Spleen (tissue), 11 donors: ENCODE results near the gene ATP8A2. TPM values are rescaled to one million over a fixed set of nuclear protein-coding genes. Genes with fewer than 3 reads are reported as not detected.

Source experiments
- DNase-seq: peaks from one replicate; pipeline ENCODE4 v3.0.0-alpha.2; 2020
- H3K27ac ChIP-seq, 8 donors: fragments of 200-600 bp; sonication (generic) in 7 of 8; 1 replicate in 4 of 8; 2 replicates in 4 of 8; pipeline versions ENCODE4 v1.5.0 to v1.8.0; 2016 to 2021; ENCODE audit warnings: inconsistent platforms in 4 of 8, mild to moderate bottlenecking in 4 of 8, moderate library complexity in 1 of 8
- H3K27me3 ChIP-seq, 7 donors: fragments of 200-600 bp; sonication (generic) in 6 of 7; replicated peaks in 1 of 7; 1 replicate in 4 of 7; 2 replicates in 3 of 7; pipeline versions ENCODE4 v1.5.0 to v1.8.0; 2016 to 2021; ENCODE audit warnings: inconsistent platforms in 3 of 7, mild to moderate bottlenecking in 1 of 7
- H3K36me3 ChIP-seq, 6 donors: fragments of 200-600 bp; sonication (generic) in 5 of 6; 1 replicate in 4 of 6; 2 replicates in 2 of 6; pipeline versions ENCODE4 v1.5.0 to v1.8.0; 2016 to 2021; ENCODE audit warnings: inconsistent platforms in 2 of 6
- H3K4me1 ChIP-seq, 6 donors: fragments of 200-600 bp; sonication (generic) in 5 of 6; 1 replicate in 3 of 6; 2 replicates in 3 of 6; pipeline versions ENCODE4 v1.5.0 to v1.8.0; 2016 to 2021; ENCODE audit warnings: inconsistent platforms in 3 of 6
- H3K4me3 ChIP-seq, 8 donors: fragments of 200-600 bp; sonication (generic) in 7 of 8; 1 replicate in 4 of 8; 2 replicates in 4 of 8; pipeline versions ENCODE4 v1.5.0 to v1.8.0; 2016 to 2021; ENCODE audit warnings: inconsistent platforms in 4 of 8, mild to moderate bottlenecking in 4 of 8, moderate library complexity in 2 of 8
- H3K9me3 ChIP-seq, 8 donors: fragments of 200-600 bp; sonication (generic) in 7 of 8; 1 replicate in 4 of 8; 2 replicates in 4 of 8; pipeline versions ENCODE4 v1.5.0 to v1.8.0; 2016 to 2021; ENCODE audit warnings: inconsistent platforms in 4 of 8
- CTCF ChIP-seq, 11 experiments: fragments of 200-600 bp in 7 of 11; fragments of 450-650 bp in 4 of 11; sonication (generic) in 4 of 11; IDR thresholded peaks in 8 of 11; conservative IDR thresholded peaks in 3 of 11; 1 replicate in 7 of 11; 2 replicates in 4 of 11; pipeline versions ENCODE4 v1.4.0 to v1.8.0; 2016 to 2021; ENCODE audit warnings: antibody characterized with exemption in 11 of 11, inconsistent platforms in 4 of 11, mild to moderate bottlenecking in 1 of 11
- POLR2A ChIP-seq, 3 donors: fragments of 450-650 bp; IDR thresholded peaks; one replicate each; pipeline ENCODE4 v1.5.1; 2017; ENCODE audit warnings: antibody characterized with exemption in 3 of 3, mild to moderate bottlenecking in 1 of 3
- POLR2AphosphoS5 ChIP-seq, 3 donors: sonication (generic); formaldehyde crosslinking; IDR thresholded peaks; one replicate each; pipeline ENCODE4 v1.5.1; 2017; ENCODE audit warnings: antibody characterized with exemption in 3 of 3
- WGBS, 5 donors: extraction: QIAGEN DNeasy Blood & Tissue Kit in 3 of 5; methylation state at CpG; one replicate each; pipeline versions ENCODE4 v1.1.5 to v1.1.7; 2013 to 2018; 5-methylcytosine and 5-hydroxymethylcytosine counted together
- intact Hi-C: fragments of 100-400 bp; cut with DNase I; formaldehyde crosslinking; loops from one replicate; pipeline ENCODE4 v1.15.0; 2023; ENCODE audit warnings: low total_unique reads
- polyA plus RNA-seq, 3 donors: library from polyadenylated mRNA; stranded (reverse); fragments of 200-250 nt; gene quantifications; one replicate each; pipeline ENCODE4 v1.2.1, GENCODE V29; 2013
- total RNA-seq, 7 donors: library from RNA; depleted of rRNA in 3 of 7; stranded (reverse); fragments of >200 nt in 3 of 7; fragmentation: NEBNext Ultra II Directional in 4 of 7; extraction: Animal tissue kit (Norgen Biotek cat#: 25700) in 4 of 7; gene quantifications; one replicate each; pipeline versions ENCODE4 v1.1.0 to v1.2.1, GENCODE V29; 2016 to 2021
- donor health status: healthy with polysubstance abuse.
- donor health status: DM: no; HTN: no; CAD: no; lungs with moderate emphysema.
- donor health status: DM: no; HTN: no; CAD: no.
- donor health status: Bipolar disorder and iron deficiency.
- donor health status: healthy.
- donor health status: DM: no; HTN: no; CAD: no.
- donor health status: DM: yes; HTN: yes; CAD: no.

The ATP8A2 gene
- total and polyA plus RNA-seq, 10 donors: 0.09 to 0.46 (median 0.25) TPM

DNA sequence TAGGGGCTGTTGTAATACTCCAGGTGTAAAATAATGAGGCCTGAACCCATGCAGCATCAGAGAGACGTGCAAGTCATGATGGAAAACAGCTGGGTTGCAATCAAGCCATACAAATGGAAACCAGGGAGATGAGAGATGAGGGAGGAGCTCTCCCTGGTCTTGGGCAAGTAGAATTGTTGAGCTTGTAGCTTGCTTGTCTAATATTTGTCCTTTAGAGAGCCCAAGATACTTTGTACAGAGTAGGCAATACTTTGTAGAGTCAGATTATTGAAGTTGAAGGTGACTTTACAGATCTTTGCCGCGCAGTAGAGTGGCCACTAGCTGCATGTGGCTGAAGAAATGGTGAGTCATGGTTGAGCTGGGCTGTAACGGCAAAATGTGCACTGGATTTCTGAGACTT, 8.3 kb downstream of the ATP8A2 start:
- no peaks in the 10 kb centered on the region for H3K4me1 ChIP-seq
- TF ChIP-seq POLR2AphosphoS5 (IDR thresholded peaks at IDR 0.05) (no peak), POLR2A (IDR thresholded peaks at IDR 0.05) (no peak), CTCF (IDR thresholded peaks at IDR 0.05 in 8 of 11, conservative IDR thresholded peaks at IDR 0.05 in 3 of 11) (no peak)
- H3K27ac ChIP-seq: no peak overlapping the region
- intact Hi-C loops: no loop called here
- no peaks in the 10 kb centered on the region for H3K36me3 ChIP-seq
- whole genome bisulfite sequencing, 5 donors: 78 to 87% (median 83%) methylated on average over 4 of the region's 4 CpGs
- DNase-seq: no peak
- H3K27me3 ChIP-seq: peaks cover 0 to 42% (median 9%) of the 10 kb centered on the region in 7 donors
- no peaks in the 10 kb centered on the region for H3K9me3 ChIP-seq
- no peak overlapping the region for H3K4me3 ChIP-seq

DNA sequence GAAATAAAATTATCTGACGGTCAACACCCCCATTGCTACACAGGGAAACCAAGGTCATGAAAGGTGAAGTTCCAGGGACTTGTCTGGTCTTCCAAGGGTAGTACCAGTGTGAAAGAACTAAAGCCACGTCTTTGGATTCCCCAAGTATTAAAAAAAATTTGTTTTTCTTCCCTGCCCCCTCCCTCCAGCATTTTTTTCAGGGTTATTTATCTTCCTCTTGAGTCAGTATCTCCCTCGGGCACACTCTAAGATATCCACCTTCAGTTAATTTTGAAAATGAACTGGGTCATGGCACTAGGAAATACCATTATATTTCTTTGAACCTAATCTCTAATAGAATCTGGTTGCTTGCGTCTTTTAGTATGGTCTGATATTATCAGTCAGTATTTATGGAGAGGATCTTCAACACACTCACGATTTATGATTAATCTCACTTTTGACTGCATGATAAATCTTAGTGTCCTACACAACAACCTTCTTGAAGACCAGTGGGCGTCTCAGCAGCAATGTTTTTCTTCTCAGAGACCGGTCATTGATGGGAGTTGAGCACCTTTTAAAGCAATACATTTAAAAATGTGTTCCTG, 9.1 kb downstream of the ATP8A2 start:
- peaks cover 0 to 40% (median 1%) of the 10 kb centered on the region in 7 donors for H3K27me3 ChIP-seq

DNA sequence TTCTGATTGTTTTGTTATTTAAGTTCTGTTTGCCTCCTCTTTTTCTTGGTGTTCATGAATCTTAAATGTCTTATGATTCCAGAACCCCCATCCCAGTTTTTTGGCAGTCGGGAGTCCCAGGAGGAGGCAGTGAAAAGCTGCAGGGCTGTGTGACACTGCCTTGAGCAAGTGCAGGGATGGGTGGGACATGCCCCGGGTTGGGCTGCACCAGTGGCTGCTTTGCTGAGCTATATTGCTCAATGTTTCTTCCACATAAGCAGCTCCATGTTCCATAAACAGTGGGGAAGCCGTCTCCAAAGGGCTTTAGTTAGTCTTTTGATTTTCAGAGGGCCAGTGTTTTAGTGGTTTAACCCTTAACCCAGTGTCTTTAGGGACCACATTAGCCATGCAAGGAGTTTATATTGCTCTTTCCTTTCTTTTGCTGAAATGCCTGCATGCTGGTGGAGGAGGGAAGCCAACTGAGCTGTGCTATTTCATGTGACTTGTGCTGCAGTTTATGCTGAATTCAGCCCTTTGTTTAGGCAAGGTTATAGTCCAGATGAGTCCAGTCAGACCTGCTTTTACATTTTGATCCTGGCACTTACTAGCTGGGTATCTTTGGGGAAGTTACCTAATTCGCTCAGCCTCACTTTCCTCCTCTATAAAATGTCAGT, 13.1 kb downstream of the ATP8A2 start:
- H3K9me3 ChIP-seq: no peaks in the 10 kb centered on the region
- H3K27me3 ChIP-seq: peaks cover 0 to 71% (median 0%) of the 10 kb centered on the region in 7 donors
- WGBS, 5 donors: 50 to 66% (median 55%) methylated on average over 4 of the region's 4 CpGs
- TF ChIP-seq POLR2AphosphoS5 (IDR thresholded peaks at IDR 0.05) (no peak), POLR2A (IDR thresholded peaks at IDR 0.05) (no peak), CTCF (IDR thresholded peaks at IDR 0.05 in 8 of 11, conservative IDR thresholded peaks at IDR 0.05 in 3 of 11) (no peak)
- DNase-seq: no peak
- H3K4me3 ChIP-seq: no peak overlapping the region
- H3K4me1 ChIP-seq: no peaks in the 10 kb centered on the region
- no peaks in the 10 kb centered on the region for H3K36me3 ChIP-seq
- intact Hi-C loops: no loop called here
- no peak overlapping the region for H3K27ac ChIP-seq

More for the DNA sequence above, 9.1 kb downstream of the ATP8A2 start:
- H3K9me3 ChIP-seq: no peaks in the 10 kb centered on the region
- no peak for TF ChIP-seq POLR2AphosphoS5 (IDR thresholded peaks at IDR 0.05)
- no peak for TF ChIP-seq POLR2A (IDR thresholded peaks at IDR 0.05)
- TF ChIP-seq CTCF (IDR thresholded peaks at IDR 0.05 in 8 of 11, conservative IDR thresholded peaks at IDR 0.05 in 3 of 11): no peak
- no peaks in the 10 kb centered on the region for H3K4me1 ChIP-seq
- no peak overlapping the region for H3K4me3 ChIP-seq
- 66 to 76% (median 74%) methylated on average over 7 of the region's 7 CpGs for WGBS, 5 donors
- no peak for DNase-seq
- no peaks in the 10 kb centered on the region for H3K36me3 ChIP-seq
- no peak overlapping the region for H3K27ac ChIP-seq
- intact Hi-C loops: no loop called here

DNA sequence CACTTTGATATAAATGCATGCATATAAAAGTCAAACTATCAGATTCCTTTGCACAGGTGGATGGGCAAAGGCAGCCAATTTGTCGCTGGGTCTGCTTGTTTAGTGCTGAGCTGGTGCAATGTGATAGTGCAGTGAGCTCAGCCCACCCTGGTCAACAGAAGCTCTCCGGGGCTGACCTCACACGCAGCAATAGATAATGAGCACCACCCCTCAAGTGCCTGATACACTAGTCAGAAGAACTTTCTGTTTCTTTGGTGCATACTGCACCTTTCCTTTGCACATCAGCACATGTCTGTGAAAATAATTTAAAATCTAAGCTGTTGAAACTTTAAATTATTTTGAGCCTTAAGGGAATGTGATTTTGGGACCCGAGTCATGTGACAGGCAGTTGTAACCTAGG, 20.2 kb downstream of the ATP8A2 start:
- no peak overlapping the region for H3K4me3 ChIP-seq
- TF ChIP-seq POLR2AphosphoS5 (IDR thresholded peaks at IDR 0.05) (no peak), CTCF (IDR thresholded peaks at IDR 0.05 in 8 of 11, conservative IDR thresholded peaks at IDR 0.05 in 3 of 11) (no peak), POLR2A (IDR thresholded peaks at IDR 0.05) (no peak)
- no peak for DNase-seq
- H3K4me1 ChIP-seq: no peaks in the 10 kb centered on the region
- peaks cover 0 to 5% (median 0%) of the 10 kb centered on the region in 8 donors for H3K9me3 ChIP-seq
- no peaks in the 10 kb centered on the region for H3K36me3 ChIP-seq
- WGBS, 5 donors: 67 to 77% (median 70%) methylated on average over 4 of the region's 4 CpGs
- no peak overlapping the region for H3K27ac ChIP-seq
- intact Hi-C loops: no loop called here
- H3K27me3 ChIP-seq: peaks cover 0 to 25% (median 0%) of the 10 kb centered on the region in 7 donors
